WTC11 (cell line): ENCODE results near the gene RPRD1B. TPM values are rescaled to one million over a fixed set of nuclear protein-coding genes. Genes with fewer than 3 reads are reported as not detected.
A peak's percentile ranks its signal among the peaks of the same experiment; 100 is the strongest.

Source experiments
- ATAC-seq: fragments of 200-7000 bp; cut with Tn5 transposase; 2 replicates; pipeline ENCODE4 v1.10.0; 2021; ENCODE audit warnings: mild to moderate bottlenecking, moderate library complexity
- CTCF ChIA-PET: fragments of 300-600 bp; sonication (Branson Sonifier 250); formaldehyde crosslinking; loops from one replicate; lab custom pipeline; 2021; ENCODE audit warnings: antibody characterized with exemption; lab: Charles Lee
- POLR2A ChIA-PET: fragments of 350-600 bp; sonication (Branson Sonifier 250); formaldehyde crosslinking; loops from one replicate; lab custom pipeline; 2021; ENCODE audit warnings: antibody characterized with exemption; lab: Charles Lee
- DNase-seq: peaks from one replicate; pipeline ENCODE4 v3.0.0; 2021; ENCODE audit warnings: low spot score
- H3K27ac Mint-ChIP-seq: 2 replicates; pipeline ENCODE4 v1.8.0; 2021; ENCODE audit warnings: mixed read lengths
- H3K27me3 Mint-ChIP-seq: 2 replicates; pipeline ENCODE4 v1.8.0; 2021; ENCODE audit warnings: low read depth, mild to moderate bottlenecking, moderate library complexity, mixed read lengths
- H3K36me3 Mint-ChIP-seq: 2 replicates; pipeline ENCODE4 v1.8.0; 2021; ENCODE audit warnings: mixed read lengths
- H3K4me1 Mint-ChIP-seq: 2 replicates; pipeline ENCODE4 v1.8.0; 2022; ENCODE audit warnings: mixed read lengths
- H3K4me3 Mint-ChIP-seq: 2 replicates; pipeline ENCODE4 v1.8.0; 2021; ENCODE audit warnings: mild to moderate bottlenecking, moderate library complexity, mixed read lengths
- H3K9me3 Mint-ChIP-seq: 2 replicates; pipeline ENCODE4 v1.8.0; 2021; ENCODE audit warnings: mixed read lengths
- ERG ChIP-seq: fragments of 250-450 bp; sonication (Bioruptor Pico); IDR thresholded peaks from 2 replicates; pipeline ENCODE4 v1.8.0; 2021; ENCODE audit warnings: mild to moderate bottlenecking
- JUN ChIP-seq: sonication (generic); formaldehyde crosslinking; IDR thresholded peaks from 2 replicates; pipeline ENCODE4 v1.8.0; 2023; ENCODE audit warnings: mild to moderate bottlenecking, missing genetic modification reagents
- KAT7 ChIP-seq: sonication (generic); formaldehyde crosslinking; IDR thresholded peaks from 2 replicates; pipeline ENCODE4 v1.8.1; 2023; ENCODE audit warnings: missing genetic modification reagents, mild to moderate bottlenecking, borderline replicate concordance
- NR1H2 ChIP-seq: sonication (generic); formaldehyde crosslinking; IDR thresholded peaks from 2 replicates; pipeline ENCODE4 v1.9.0; 2021; ENCODE audit warnings: mild to moderate bottlenecking, moderate library complexity, missing genetic modification reagents
- PRRX2 ChIP-seq: fragments of 250-450 bp; sonication (Bioruptor Pico); IDR thresholded peaks from 2 replicates; pipeline ENCODE4 v1.8.0; 2021; ENCODE audit warnings: mild to moderate bottlenecking
- SMAD4 ChIP-seq: sonication (generic); formaldehyde crosslinking; IDR thresholded peaks from 2 replicates; pipeline ENCODE4 v1.8.0; 2022; ENCODE audit warnings: mild to moderate bottlenecking, missing genetic modification reagents
- SOX15 ChIP-seq: fragments of 250-450 bp; sonication (Bioruptor Pico); IDR thresholded peaks from 2 replicates; pipeline ENCODE4 v1.9.0; 2021; ENCODE audit warnings: mild to moderate bottlenecking
- TEAD1 ChIP-seq: sonication (generic); formaldehyde crosslinking; IDR thresholded peaks from 2 replicates; pipeline ENCODE4 v1.8.0; 2022; ENCODE audit warnings: mild to moderate bottlenecking, missing genetic modification reagents
- ZNF425 ChIP-seq: fragments of 250-450 bp; sonication (Bioruptor Pico); conservative IDR thresholded peaks from 2 replicates; pipeline ENCODE4 v1.9.0; 2021; ENCODE audit warnings: mild to moderate bottlenecking
- ZSCAN18 ChIP-seq: fragments of 250-450 bp; sonication (Bioruptor Pico); IDR thresholded peaks from 2 replicates; pipeline ENCODE4 v2.1.2; 2022; ENCODE audit warnings: mild to moderate bottlenecking, moderate library complexity
- total RNA-seq: library from RNA; stranded (reverse); gene quantifications from 3 replicates; pipeline ENCODE4 v1.2.3, GENCODE V29; 2021
- TF ChIP-seq, protein P1 (sequence below): fragments of 250-450 bp; sonication (Bioruptor Pico); IDR thresholded peaks from 2 replicates; pipeline ENCODE4 v1.9.0; 2021; ENCODE audit warnings: mild to moderate bottlenecking, borderline replicate concordance

RPRD1B gene
- total RNA-seq, 1 experiment from 2014 or later, result 21.4 TPM

DNA sequence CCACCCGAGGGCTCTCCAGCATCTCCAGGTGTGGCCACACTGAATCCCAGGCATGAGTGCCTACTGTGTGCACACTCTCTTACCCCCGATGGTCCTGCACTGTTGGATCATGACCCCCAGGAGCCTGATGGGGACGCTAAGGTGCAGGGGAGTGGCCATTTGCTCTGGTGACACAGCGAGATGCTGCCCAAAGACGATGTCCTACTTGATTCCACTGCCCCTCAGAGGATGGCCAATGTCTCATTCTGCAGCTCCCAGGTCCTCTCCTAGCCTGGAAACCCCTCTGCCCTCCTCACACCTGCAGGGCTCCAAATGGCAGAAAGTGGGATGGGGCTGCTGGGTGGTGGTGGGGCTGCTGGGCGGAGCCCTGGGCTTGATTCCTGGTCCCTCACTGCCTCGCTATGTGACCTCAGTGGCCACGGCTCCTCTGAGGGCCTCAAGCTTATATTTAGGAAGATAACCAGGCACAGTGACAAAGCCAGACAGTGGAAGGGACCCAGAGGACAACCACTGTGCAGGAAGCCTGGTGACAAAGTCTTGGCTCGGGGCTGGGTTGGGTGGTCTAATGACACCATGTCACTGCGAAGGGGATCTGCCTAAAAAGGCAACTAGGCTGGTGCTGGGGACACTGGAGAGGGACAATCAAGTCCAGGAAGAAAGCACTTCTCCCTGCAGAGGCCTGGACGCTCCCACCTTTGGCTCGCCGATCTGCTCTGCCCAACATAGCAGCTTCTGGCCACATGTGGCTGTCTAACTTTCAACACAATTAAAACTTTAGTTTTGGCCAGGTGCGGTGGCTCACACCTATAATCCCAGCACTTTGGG is 103.1 kb downstream of the RPRD1B start:
- no peak overlapping the region for H3K27ac Mint-ChIP-seq
- peaks cover 24% of the 10 kb centered on the region for H3K4me1 Mint-ChIP-seq
- peak; percentile 4 for DNase-seq

More for the DNA sequence above, 103.1 kb downstream of the RPRD1B start:
- no peaks in the 10 kb centered on the region for H3K9me3 Mint-ChIP-seq
- H3K36me3 Mint-ChIP-seq, result no peaks in the 10 kb centered on the region
- ChIA-PET CTCF (interaction anchor here (0.9 kb wide), 1 partner anchor 63 kb away, joined by 4 read pairs; no protein-coding TSS in a partner anchor), POLR2A (no interaction called here)
- no peaks in the 10 kb centered on the region for H3K27me3 Mint-ChIP-seq
- no peak overlapping the region for H3K4me3 Mint-ChIP-seq
- ATAC-seq, result no peak
- TF ChIP-seq SOX15 (no peak), PRRX2 (no peak), KAT7 (CRISPR knock-in tag) (no peak), ERG (CRISPR knock-in tag) (no peak), ZSCAN18 (CRISPR knock-in tag) (no peak), ZNF425 (CRISPR knock-in tag) (no peak), TEAD1 (CRISPR knock-in tag) (no peak), JUN (CRISPR knock-in tag) (no peak), SMAD4 (CRISPR knock-in tag) (no peak), NR1H2 (CRISPR knock-in tag) (no peak)
- TF ChIP-seq, protein P1, sequence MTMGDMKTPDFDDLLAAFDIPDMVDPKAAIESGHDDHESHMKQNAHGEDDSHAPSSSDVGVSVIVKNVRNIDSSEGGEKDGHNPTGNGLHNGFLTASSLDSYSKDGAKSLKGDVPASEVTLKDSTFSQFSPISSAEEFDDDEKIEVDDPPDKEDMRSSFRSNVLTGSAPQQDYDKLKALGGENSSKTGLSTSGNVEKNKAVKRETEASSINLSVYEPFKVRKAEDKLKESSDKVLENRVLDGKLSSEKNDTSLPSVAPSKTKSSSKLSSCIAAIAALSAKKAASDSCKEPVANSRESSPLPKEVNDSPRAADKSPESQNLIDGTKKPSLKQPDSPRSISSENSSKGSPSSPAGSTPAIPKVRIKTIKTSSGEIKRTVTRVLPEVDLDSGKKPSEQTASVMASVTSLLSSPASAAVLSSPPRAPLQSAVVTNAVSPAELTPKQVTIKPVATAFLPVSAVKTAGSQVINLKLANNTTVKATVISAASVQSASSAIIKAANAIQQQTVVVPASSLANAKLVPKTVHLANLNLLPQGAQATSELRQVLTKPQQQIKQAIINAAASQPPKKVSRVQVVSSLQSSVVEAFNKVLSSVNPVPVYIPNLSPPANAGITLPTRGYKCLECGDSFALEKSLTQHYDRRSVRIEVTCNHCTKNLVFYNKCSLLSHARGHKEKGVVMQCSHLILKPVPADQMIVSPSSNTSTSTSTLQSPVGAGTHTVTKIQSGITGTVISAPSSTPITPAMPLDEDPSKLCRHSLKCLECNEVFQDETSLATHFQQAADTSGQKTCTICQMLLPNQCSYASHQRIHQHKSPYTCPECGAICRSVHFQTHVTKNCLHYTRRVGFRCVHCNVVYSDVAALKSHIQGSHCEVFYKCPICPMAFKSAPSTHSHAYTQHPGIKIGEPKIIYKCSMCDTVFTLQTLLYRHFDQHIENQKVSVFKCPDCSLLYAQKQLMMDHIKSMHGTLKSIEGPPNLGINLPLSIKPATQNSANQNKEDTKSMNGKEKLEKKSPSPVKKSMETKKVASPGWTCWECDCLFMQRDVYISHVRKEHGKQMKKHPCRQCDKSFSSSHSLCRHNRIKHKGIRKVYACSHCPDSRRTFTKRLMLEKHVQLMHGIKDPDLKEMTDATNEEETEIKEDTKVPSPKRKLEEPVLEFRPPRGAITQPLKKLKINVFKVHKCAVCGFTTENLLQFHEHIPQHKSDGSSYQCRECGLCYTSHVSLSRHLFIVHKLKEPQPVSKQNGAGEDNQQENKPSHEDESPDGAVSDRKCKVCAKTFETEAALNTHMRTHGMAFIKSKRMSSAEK, result no peak
